HG03378 (cell line): ENCODE results near the gene SFT2D2.

Experiments
- ATAC-seq: cut with Tn5 transposase; IDR thresholded peaks from one replicate; pipeline ENCODE4 v1.9.1; 2021; ENCODE audit warnings: mild to moderate bottlenecking, moderate library complexity; ENCODE audit not compliant: unreplicated experiment

SFT2D2 gene

DNA sequence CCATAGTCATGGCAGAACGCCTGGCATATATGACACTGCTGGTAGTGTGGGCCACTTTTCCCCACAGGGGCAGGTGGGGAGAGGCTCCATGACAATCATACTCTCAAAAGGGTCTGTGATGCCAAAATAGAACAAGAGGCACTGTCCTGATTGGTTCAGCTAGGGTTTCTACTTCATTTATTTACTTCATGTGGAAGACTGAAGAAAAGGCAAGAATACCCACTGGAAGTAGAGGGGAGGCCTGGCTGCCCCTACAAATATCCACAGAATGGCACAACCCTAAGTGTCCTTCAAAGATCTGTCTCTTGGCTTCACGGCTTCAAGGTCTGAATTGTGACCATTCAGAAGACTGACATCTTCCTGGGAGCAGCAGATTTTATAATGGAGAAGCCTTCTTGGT, 4.5 kb upstream of the SFT2D2 start:
- ATAC-seq: no peak

DNA sequence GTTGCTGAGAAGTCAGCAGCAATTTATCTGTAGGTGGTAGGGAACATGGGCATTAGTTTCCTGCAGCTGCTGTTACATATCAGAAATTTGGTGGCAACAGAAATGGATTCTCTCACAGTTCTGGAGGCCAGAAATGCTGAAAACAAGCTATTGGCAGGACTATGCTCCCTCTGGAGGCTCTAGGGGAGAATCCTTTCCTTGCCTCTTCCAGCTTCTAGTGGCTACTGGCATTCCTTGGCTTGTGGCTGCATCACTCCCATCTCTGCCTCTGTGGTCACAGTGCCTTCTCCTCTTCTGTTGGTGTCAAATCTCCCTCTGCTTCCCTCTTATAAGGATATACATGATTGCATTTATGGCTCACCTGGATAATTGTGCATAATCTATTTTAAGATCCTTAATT, 2.5 kb upstream of the SFT2D2 start:
- no peak for ATAC-seq

GRCh38 chr1:168223681-168224540, 1.9 kb upstream of the SFT2D2 start:
- ATAC-seq: no peak

GRCh38 chr1:168224991-168225390, 813 bp upstream of the SFT2D2 start:
- no peak for ATAC-seq

GRCh38 chr1:168227620-168228019, 1.8 kb downstream of the SFT2D2 start:
- peak; percentile 25 for ATAC-seq

- no peak for ATAC-seq
Measured at GRCh38 chr1:168229893-168230292, 4.1 kb downstream of the SFT2D2 start.

DNA sequence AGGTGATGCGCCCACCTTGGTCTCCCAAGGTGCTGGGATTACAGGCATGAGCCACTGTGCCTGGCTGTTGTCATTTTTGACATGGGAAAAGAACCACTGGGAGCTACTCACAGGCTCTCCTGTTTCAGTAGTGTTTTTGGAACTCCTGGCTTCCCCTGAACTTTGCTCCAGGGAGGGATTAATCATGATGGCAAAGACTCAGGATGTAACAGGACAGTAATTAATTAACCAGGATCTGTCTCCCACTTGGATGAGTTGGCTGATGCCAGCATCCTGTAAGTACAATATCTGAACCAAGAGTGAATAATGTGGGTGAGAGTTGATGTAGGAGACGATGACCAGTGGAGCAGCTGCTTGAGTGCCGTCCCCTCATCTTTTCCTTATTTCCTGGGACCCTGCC, 4.9 kb downstream of the SFT2D2 start:
- ATAC-seq: no peak

DNA sequence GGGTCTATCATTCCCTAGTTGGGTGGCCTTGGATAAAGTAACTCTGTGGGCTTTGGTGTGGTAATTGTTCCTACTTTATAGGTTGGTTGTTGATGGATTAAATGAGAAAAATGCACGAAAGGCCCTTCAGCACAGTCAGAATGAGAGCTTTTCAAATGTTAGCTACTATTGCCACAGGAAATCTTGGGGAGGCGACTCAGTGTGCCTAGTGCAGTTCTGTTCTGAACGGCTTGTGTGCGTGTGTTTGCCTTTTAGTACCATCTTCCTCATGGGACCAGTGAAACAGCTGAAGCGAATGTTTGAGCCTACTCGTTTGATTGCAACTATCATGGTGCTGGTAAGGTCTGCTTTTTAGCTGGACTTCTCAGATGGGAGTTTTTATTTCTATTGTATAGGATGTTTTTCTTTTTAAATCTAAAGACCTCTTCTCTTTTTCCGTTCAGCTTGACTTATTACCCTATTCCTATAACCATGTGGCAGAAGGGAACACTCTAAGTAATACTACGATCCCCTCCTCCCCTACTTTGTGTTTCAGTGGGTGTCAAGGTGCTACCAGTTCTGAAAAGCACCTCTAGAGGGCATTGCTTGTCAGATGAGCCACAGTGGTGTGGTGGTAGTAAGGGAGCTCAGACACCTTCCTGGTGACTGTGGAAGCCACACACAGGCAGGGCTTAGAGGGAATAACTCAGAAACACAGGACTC, 9.2 kb downstream of the SFT2D2 start:
- peak; percentile 53 for ATAC-seq

DNA sequence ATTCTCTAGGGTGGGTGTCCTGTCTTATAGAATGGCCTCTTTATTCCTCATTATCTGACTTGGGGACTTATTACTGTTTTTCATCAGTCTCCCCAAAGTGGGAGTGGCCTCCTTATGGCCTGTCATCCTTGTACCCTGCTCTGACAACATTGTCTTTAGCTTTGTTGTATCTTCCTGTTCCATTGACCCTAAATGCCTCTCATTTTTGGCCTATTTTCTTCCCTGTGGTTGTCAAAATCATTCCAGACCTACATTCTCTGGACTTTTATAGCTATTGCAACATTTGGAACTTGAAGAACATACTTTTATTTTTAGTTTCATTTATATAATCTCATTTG, 9.7 kb downstream of the SFT2D2 start:
- ATAC-seq: peak; percentile 27

DNA sequence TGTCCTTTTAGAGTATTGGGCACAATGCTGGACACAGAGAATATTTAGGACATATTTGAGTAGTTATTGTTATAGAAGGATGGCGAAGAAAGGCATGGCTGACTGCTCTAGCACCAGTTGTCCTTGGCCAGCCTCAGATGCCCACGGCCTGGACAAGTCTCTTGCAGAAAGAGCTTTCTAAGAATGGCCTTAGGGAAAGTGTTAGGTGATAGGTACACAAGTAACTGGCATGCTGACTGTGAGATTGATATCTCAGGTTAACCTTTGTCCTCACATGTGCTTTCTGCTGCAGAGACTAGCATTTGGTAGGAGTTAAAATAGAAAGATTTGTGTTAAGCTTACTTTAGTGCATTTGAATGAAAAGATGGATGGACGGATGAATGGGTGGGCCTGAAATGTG, 10.1 kb downstream of the SFT2D2 start:
- ATAC-seq: no peak

DNA sequence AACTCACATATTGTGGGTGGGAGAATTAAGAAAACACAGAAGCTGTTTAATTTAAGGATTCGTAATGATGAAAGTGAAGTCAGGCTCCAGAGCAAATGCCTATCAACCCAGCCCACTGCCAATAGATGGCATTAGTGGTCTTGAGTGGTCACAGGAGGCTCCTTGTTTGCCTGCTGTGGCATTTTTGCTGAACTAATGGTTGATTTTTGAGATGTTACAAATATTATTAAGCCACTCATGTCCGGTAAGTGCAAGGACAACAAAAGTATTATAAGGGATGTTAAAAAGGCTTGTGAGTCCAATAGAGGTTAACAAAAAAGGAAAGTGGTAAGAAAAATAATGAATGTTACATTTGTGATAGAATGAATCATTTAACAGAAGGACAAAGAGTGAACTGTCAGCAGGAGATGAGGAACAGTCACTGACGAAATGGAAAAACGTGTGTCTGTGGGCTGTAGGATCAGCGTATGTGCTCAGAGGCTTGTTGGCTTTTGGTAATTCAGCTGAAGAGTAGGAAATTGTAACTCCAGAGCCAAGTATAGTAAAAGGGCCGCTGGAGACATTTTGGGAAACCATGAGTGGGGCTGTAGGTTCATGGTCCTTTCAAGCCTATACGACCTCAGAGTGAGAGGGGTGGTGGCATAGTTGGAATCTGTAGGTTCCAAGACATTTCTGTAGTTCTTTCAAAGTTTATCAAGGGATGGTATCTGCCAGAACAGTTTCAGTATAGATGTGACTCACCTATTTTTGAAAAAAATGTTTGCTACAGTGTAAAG, 11.2 kb downstream of the SFT2D2 start:
- no peak for ATAC-seq

DNA sequence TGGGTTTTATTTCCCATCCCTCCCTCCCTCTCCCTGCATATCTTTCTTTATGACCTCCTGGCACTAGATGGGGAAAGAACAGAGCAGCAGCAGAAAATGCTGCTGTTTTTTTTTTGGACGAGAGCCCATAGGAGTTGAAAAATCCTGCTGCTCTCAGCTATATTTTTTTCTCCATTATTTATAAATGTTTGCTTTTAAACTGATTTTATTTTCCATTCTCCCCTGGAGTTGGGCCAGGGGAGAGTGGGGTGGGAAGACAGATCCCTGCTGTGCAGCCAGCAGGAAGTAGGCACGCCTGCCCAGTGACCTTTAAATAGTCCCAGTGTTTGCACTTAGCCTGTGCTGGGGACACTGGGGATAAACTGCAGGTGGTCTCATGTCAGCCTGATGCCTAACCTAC, 17.4 kb downstream of the SFT2D2 start:
- no peak for ATAC-seq

- no peak for ATAC-seq
Measured at GRCh38 chr1:168243636-168244212, 17.9 kb downstream of the SFT2D2 start.

- no peak for ATAC-seq
Measured at GRCh38 chr1:168245042-168245441, 19.2 kb downstream of the SFT2D2 start.

GRCh38 chr1:168246506-168246905, 20.7 kb downstream of the SFT2D2 start:
- ATAC-seq: no peak

- ATAC-seq: no peak
Measured at GRCh38 chr1:168252204-168252733, 26.5 kb downstream of the SFT2D2 start.

- ATAC-seq: no peak
Measured at GRCh38 chr1:168256164-168256563, 30.4 kb downstream of the SFT2D2 start.

DNA sequence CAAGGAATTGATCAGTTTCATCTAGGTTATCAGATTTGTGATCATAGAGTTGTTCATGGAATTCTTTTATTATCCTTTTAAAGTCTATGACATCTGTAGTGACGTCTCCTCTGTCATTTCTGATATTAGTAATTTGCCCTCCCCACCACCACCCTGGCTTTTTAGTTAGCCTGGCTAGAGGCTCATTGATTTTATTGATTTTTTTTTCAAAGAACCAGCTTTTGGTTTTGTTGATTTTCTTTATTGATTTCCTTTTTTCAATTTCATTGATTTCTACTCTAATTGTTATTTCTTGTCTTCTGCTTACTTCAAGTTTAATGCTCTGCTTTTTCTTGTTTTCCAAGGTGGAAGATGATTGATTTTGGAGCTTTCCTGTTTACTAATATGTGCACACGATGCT, 31.6 kb downstream of the SFT2D2 start:
- ATAC-seq: no peak

GRCh38 chr1:168259567-168259966, 33.8 kb downstream of the SFT2D2 start:
- ATAC-seq: no peak

DNA sequence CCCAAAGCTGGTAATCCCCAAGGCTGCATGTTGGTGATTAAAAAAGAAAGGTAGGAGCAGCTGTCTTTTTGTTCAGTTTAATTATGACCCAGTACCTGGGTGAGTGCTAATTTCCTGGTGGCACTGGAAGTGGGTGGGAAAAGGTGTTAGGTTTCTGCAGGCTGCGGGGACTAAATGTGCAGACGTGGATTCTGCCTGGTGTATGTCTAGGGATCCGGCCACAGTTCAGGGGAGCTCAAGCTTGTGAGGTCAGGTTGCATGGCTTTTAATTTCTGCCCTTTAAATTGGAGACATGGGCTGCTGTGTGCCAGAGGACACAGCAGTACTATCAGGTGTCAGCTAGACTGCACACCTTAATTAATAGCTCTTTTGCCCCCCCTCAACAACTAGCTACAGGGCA, 34.6 kb downstream of the SFT2D2 start:
- ATAC-seq: no peak

GRCh38 chr1:168261390-168261789, 35.6 kb downstream of the SFT2D2 start:
- no peak for ATAC-seq
